ENCODE results near the gene ZNF750.

Gene ZNF750

DNA sequence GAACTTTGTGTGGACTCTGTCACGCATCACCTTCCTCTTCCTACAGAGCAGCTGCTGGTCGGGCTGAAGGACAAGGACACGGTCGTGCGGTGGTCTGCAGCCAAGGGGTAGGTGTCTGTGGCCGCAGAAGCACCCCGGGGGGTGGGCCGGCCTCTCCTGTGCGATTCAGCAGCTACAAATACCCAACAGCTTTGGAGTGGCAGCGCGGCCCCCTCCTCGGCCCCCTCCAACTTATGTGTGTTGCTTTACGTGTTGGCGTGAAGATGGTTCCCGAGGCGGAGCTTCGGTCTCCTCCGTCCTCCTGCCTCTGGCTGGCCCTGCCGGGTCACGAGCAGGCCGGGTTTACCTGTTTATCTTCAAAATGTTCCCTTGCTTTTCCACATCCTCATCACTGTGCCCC, 32.3 kb downstream of the ZNF750 start:
- Histone ChIP-seq H3K4me3 (ENCODE audit: low read depth, low read length) (no peak overlapping the region), H3K27ac (no peak overlapping the region), H3K36me3 (replicated peaks) (no peaks in the 10 kb centered on the region), H3K27me3 (replicated peaks) (no peaks in the 10 kb centered on the region)
- TF ChIP-seq, protein P1, sequence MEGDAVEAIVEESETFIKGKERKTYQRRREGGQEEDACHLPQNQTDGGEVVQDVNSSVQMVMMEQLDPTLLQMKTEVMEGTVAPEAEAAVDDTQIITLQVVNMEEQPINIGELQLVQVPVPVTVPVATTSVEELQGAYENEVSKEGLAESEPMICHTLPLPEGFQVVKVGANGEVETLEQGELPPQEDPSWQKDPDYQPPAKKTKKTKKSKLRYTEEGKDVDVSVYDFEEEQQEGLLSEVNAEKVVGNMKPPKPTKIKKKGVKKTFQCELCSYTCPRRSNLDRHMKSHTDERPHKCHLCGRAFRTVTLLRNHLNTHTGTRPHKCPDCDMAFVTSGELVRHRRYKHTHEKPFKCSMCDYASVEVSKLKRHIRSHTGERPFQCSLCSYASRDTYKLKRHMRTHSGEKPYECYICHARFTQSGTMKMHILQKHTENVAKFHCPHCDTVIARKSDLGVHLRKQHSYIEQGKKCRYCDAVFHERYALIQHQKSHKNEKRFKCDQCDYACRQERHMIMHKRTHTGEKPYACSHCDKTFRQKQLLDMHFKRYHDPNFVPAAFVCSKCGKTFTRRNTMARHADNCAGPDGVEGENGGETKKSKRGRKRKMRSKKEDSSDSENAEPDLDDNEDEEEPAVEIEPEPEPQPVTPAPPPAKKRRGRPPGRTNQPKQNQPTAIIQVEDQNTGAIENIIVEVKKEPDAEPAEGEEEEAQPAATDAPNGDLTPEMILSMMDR (IDR thresholded peaks at IDR 0.05; ENCODE audit: low read depth, low read length, missing control alignments): no peak
- in situ Hi-C loops (cut with HindIII; ENCODE audit: low pct_ligation_motif_present, low sequenced_read_pairs): no loop called here
- no peak for DNase-seq

DNA sequence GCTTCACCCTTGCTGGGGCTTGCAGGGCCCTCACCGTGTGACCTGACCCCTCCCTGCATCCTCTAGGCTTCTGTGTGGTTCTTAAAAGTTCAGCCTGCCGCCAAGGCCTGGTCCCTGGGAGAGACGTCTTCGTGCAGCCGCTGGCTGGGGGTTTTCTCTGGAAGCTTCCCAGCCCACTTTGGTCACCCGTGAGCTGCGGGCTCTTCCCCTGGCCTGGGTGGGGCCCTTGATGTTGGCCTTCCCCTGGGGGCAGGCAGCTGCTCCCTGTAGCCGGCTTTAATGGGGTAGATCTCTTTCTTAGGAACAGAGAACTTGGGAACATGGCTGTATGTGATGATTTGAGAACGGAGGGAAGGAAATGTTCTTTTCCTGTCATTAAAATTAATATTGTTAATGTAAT, 32.7 kb downstream of the ZNF750 start:
- in situ Hi-C loops (cut with HindIII; ENCODE audit: low pct_ligation_motif_present, low sequenced_read_pairs): no loop called here
- H3K27ac ChIP-seq: no peak overlapping the region

DNA sequence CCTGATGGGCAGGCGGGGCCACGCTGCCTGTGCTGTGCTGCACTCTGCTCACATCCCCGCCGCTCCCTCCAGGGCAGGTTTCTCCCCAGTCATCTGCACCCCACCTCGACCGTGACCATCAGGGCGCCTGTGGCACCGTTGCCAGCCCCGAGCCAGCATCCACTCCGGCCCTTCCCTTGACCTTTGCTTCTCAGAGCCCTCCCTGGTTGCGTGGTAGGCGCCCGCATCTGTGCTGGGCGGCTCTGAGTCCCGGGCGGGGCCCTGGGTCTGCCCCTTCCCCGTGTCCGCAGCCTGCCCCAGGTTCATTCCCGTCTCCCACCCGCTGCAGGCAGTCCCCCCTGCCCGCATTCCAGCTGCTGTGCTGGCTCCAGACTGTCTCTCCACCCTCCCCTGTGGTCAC, 33.2 kb downstream of the ZNF750 start:
- no peaks in the 10 kb centered on the region for H3K36me3 ChIP-seq (replicated peaks)

More for the DNA sequence above, 32.7 kb downstream of the ZNF750 start:
- no peaks in the 10 kb centered on the region for H3K36me3 ChIP-seq (replicated peaks)
- H3K27me3 ChIP-seq (replicated peaks): no peaks in the 10 kb centered on the region
- no peak for DNase-seq
- H3K4me3 ChIP-seq (ENCODE audit: low read depth, low read length): no peak overlapping the region
- TF ChIP-seq, protein P1 (IDR thresholded peaks at IDR 0.05; ENCODE audit: low read depth, low read length, missing control alignments): no peak

DNA sequence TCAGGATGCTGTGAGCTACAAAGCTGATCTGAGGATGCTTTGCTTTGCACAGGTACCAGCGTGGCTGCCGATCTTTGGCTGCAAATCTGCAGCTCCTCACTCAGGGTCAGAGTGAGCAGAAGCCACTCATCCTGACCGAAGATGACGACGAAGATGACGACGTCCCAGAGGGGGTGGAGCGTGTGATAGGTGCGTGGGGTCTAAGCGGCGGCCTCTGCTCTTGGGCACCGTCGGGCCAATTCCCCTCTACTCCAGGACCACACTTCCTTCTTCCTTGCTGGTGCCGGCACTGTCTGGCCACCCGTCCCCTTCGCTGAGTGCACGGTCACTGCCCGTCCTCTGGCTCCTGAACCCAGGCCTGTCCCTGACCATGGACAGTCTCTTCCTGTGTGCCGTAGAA, 34.0 kb downstream of the ZNF750 start:
- TF ChIP-seq, protein P1 (IDR thresholded peaks at IDR 0.05; ENCODE audit: low read depth, low read length, missing control alignments): no peak
- Histone ChIP-seq H3K27ac (no peak overlapping the region), H3K4me3 (ENCODE audit: low read depth, low read length) (no peak overlapping the region), H3K27me3 (replicated peaks) (no peaks in the 10 kb centered on the region), H3K36me3 (replicated peaks) (no peaks in the 10 kb centered on the region)
- no peak for DNase-seq
- in situ Hi-C loops (cut with HindIII; ENCODE audit: low pct_ligation_motif_present, low sequenced_read_pairs): no loop called here

More for the DNA sequence above, 33.2 kb downstream of the ZNF750 start:
- in situ Hi-C loops (cut with HindIII; ENCODE audit: low pct_ligation_motif_present, low sequenced_read_pairs): no loop called here
- TF ChIP-seq, protein P1 (IDR thresholded peaks at IDR 0.05; ENCODE audit: low read depth, low read length, missing control alignments): no peak
- Histone ChIP-seq H3K27me3 (replicated peaks) (no peaks in the 10 kb centered on the region), H3K4me3 (ENCODE audit: low read depth, low read length) (no peak overlapping the region), H3K27ac (no peak overlapping the region)
- DNase-seq: no peak

DNA sequence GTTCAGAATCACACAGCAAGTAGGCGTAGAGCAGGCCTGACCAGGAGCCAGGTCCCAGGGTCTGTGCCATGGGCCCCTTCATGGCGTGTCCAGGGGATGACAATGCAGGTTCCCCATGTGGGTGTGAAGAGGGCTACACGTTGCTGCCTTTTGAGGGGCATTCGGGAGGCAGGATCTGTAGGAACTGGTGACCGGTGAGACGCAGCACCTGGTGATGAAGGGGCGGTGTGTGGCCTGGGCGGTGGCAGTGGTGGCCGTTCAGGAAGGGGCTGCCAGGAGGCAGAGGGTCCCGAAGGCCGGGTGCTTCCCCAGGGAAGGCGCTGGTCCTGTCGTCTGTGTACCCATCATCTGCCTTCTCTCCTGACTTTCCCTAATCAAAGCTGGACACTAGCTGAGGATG, 34.6 kb downstream of the ZNF750 start:
- H3K36me3 ChIP-seq (replicated peaks): no peaks in the 10 kb centered on the region
- H3K4me3 ChIP-seq (ENCODE audit: low read depth, low read length): no peak overlapping the region
- DNase-seq: no peak
- TF ChIP-seq, protein P1 (IDR thresholded peaks at IDR 0.05; ENCODE audit: low read depth, low read length, missing control alignments): no peak
- H3K27ac ChIP-seq: no peak overlapping the region
- H3K27me3 ChIP-seq (replicated peaks): no peaks in the 10 kb centered on the region
- in situ Hi-C loops (cut with HindIII; ENCODE audit: low pct_ligation_motif_present, low sequenced_read_pairs): no loop called here

DNA sequence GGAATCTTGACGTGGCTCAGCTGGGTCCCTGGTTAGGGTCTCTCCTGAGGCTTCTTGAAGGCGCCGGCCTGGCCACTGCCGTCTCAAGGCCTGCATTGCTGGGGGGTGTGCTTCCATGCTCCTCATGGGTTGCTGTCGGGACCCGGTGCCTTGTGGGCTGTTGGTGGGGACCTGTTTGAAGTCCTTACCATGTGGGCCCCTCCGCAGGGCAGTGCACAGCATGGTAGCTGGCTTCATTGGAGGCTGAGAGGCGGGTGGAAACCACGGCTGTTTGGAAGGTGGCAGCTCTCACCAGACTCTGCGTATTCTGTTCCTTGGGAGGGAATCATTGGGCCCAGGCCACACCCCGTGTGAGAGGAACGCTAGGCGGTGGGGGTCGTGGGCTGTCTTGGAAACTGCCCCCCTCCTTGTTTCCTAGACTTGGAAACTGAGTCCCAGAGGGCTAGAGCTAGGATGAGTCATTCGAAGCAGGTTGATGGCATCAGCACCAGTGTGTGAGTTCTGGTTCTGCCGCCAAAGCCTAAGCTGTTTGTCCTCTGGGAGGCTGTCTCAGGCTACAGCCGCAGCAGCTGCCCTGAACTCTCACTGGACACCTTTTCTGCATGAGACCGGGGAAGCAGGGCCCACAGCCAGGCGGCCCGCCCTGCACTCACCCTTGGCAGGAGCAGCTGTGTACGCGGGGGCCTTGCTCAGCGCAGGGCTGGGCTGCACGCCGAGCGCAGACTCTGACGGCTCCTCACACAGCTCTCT, 35.2 kb downstream of the ZNF750 start:
- H3K36me3 ChIP-seq (replicated peaks): no peaks in the 10 kb centered on the region
- TF ChIP-seq, protein P1 (IDR thresholded peaks at IDR 0.05; ENCODE audit: low read depth, low read length, missing control alignments): no peak
- H3K4me3 ChIP-seq (ENCODE audit: low read depth, low read length): no peak overlapping the region
- in situ Hi-C loops (cut with HindIII; ENCODE audit: low pct_ligation_motif_present, low sequenced_read_pairs): no loop called here
- no peaks in the 10 kb centered on the region for H3K27me3 ChIP-seq (replicated peaks)
- no peak overlapping the region for H3K27ac ChIP-seq
- DNase-seq: no peak

Measured in brain microvascular endothelial cell (primary cell).